Pancreas (tissue), 10 donors: ENCODE results near the gene RAB3IP. TPM values are rescaled to one million over a fixed set of nuclear protein-coding genes. Genes with fewer than 3 reads are reported as not detected.

ENCODE experiments used
- ATAC-seq, 4 donors: fragments of 200-7000 bp; cut with Tn5 transposase; one replicate each; pipeline versions ENCODE4 v1.8.0 to v1.9.1; 2020; ENCODE audit warnings: mild to moderate bottlenecking in 4 of 4, moderate library complexity in 4 of 4
- DNase-seq, 6 donors: peaks; one replicate each; pipeline ENCODE4 v3.0.0-alpha.2; 2020
- FAIRE-seq: peaks from 2 replicates; lab custom pipeline; 2012; peaks lifted over from hg19 to GRCh38; lab: Jason Lieb, UNC
- H3K27ac ChIP-seq, 4 donors: fragments of 200-600 bp; sonication (generic); 1 replicate in 3 of 4; 2 replicates in 1 of 4; pipeline versions ENCODE4 v1.5.0 to v1.8.0; 2020
- H3K27me3 ChIP-seq, 4 donors: fragments of 200-600 bp; one replicate each; pipeline ENCODE4 v1.8.0; 2021
- H3K36me3 ChIP-seq, 3 donors: fragments of 200-600 bp; sonication (generic) in 1 of 3; one replicate each; pipeline versions ENCODE4 v1.5.0 to v1.8.0; 2020 to 2021
- H3K4me1 ChIP-seq, 3 donors: fragments of 200-600 bp; one replicate each; pipeline ENCODE4 v1.8.0; 2021
- H3K4me3 ChIP-seq, 4 donors: fragments of 200-600 bp; sonication (generic) in 2 of 4; one replicate each; pipeline versions ENCODE4 v1.5.0 to v1.8.0; 2020 to 2021
- H3K9me3 ChIP-seq, 4 donors: fragments of 200-600 bp; one replicate each; pipeline ENCODE4 v1.8.0; 2021
- WGBS, 2 donors: extraction: QIAGEN DNeasy Blood & Tissue Kit; methylation state at CpG; one replicate each; pipeline ENCODE4 v1.1.7; 2013; 5-methylcytosine and 5-hydroxymethylcytosine counted together
- intact Hi-C, 3 donors: fragments of 100-400 bp; cut with DNase I; formaldehyde crosslinking; loops; one replicate each; pipeline versions ENCODE4 v1.11.1 to v1.14.2; 2022
- polyA plus RNA-seq, 2 donors: library from polyadenylated mRNA; stranded (reverse); fragments of 200-250 nt; gene quantifications; one replicate each; pipeline ENCODE4 v1.2.3, GENCODE V29; 2013
- total RNA-seq, 6 donors: library from RNA; stranded (reverse); fragmentation: NEBNext Ultra II Directional in 4 of 6; extraction: Animal tissue kit (Norgen Biotek cat#: 25700) in 4 of 6; gene quantifications; one replicate each; pipeline versions ENCODE4 v1.2.1 to v1.2.4, GENCODE V29; 2021 to 2023
- TF ChIP-seq, protein P1 (sequence below), 4 donors: fragments of 200-600 bp; sonication (generic) in 3 of 4; IDR thresholded peaks; one replicate each; pipeline versions ENCODE4 v1.5.0 to v1.8.0; 2021; ENCODE audit warnings: antibody characterized with exemption in 4 of 4
- donor health status: healthy with polysubstance abuse.
- donor health status: DM: no; HTN: no; CAD: no; lungs with moderate emphysema.
- donor health status: DM: no; HTN: no; CAD: no.
- donor health status: control.
- donor health status: control.
- donor health status: Bipolar disorder and iron deficiency.
- donor health status: DM: yes; HTN: yes; CAD: no.
- donor health status: DM: no; HTN: no; CAD: no.
- donor health status: DM: no; HTN: no; CAD: no.
- donor health status: DM: yes; HTN: yes; CAD: no.

The RAB3IP gene
- total and polyA plus RNA-seq, 8 donors = 19.4 to 38.0 (median 28.1) TPM

DNA sequence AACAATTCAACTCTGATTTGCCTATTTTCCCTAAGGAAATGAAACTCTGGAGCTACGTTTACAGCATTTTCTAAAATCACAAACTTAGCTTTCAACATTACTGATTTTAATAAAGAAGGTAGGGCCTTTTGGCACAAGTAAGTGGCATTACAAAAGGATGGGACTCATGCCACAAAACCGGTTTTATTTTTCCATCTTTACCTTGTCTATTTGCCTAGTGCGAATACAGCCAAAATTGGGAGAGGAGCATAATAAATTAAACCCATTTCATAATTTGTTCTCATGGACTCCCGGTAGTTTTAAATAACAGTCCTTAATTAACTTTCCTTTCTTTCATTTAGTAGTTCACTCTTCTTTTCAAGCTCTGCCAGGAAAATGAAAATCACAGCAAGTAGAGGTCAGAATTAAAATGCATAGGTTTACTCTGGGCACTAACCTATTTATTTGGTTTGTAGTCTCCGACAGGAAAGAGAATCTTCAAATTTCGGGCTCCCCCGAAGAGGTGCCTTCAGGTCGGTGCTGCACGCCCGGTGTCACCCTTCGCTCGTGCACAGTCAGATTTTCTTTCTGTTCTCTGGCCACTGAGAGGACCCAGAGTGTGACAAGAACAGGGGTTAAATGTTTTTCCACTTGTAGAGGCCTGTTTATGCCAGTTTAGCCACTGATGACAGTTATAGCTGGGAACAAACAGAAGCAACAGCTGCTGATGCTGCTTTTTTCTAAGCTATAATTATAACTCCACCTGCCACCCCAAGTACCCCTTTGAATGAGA is 39.7 kb upstream of the RAB3IP start, which contains the start of gene BEST3:
TSS of gene BEST3 (minus strand) at position 535 of the 772 bp plus-strand sequence. CDS start 1,505 bp downstream, outside the sequence.
- 72 to 79% methylated on average over 12 of the region's 12 CpGs for WGBS, 2 donors
- H3K4me3 ChIP-seq = no peak within 1 kb of the TSS
- DNase-seq = no peak
- intact Hi-C loops = no loop called here
- peak in 2 of 4 donors; percentile 34 to 45 for ATAC-seq
- H3K27ac ChIP-seq = no peak within 1 kb of the TSS
- no peaks in the 10 kb centered on the region for H3K9me3 ChIP-seq
- no peaks in the 10 kb centered on the region for H3K4me1 ChIP-seq
- H3K36me3 ChIP-seq = no peaks in the 10 kb centered on the region
- H3K27me3 ChIP-seq = no peaks in the 10 kb centered on the region
- FAIRE-seq = no peak
- TF ChIP-seq, protein P1, sequence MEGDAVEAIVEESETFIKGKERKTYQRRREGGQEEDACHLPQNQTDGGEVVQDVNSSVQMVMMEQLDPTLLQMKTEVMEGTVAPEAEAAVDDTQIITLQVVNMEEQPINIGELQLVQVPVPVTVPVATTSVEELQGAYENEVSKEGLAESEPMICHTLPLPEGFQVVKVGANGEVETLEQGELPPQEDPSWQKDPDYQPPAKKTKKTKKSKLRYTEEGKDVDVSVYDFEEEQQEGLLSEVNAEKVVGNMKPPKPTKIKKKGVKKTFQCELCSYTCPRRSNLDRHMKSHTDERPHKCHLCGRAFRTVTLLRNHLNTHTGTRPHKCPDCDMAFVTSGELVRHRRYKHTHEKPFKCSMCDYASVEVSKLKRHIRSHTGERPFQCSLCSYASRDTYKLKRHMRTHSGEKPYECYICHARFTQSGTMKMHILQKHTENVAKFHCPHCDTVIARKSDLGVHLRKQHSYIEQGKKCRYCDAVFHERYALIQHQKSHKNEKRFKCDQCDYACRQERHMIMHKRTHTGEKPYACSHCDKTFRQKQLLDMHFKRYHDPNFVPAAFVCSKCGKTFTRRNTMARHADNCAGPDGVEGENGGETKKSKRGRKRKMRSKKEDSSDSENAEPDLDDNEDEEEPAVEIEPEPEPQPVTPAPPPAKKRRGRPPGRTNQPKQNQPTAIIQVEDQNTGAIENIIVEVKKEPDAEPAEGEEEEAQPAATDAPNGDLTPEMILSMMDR (IDR thresholded peaks at IDR 0.05) = no peak

DNA sequence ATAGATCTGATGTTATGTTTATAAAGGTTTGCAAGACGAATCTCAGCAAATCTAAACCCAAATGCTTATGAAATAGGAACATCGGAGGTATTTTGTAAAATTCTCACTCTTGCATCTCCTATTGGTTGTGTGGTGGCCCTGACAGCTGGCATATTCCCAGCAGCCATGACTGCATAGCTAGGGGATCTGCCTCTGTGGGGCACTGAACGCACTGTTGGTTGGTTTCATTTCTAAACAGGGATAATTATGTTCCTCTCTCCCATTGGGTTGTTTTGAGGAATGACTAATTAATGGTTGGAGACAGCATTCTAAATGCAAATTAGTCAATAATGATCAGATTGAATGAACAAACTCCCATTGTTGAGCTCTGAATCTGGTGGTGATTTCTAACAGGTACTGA is 36.8 kb upstream of the RAB3IP start:
- Histone ChIP-seq H3K4me3 (no peak overlapping the region), H3K4me1 (no peaks in the 10 kb centered on the region), H3K9me3 (no peaks in the 10 kb centered on the region), H3K27ac (no peak overlapping the region), H3K36me3 (no peaks in the 10 kb centered on the region), H3K27me3 (no peaks in the 10 kb centered on the region)
- WGBS, 2 donors = 70 to 72% methylated on average over 3 of the region's 3 CpGs
- TF ChIP-seq, protein P1 (IDR thresholded peaks at IDR 0.05) = no peak
- no peak for FAIRE-seq
- intact Hi-C loops = no loop called here
- DNase-seq = no peak
- ATAC-seq = no peak

DNA sequence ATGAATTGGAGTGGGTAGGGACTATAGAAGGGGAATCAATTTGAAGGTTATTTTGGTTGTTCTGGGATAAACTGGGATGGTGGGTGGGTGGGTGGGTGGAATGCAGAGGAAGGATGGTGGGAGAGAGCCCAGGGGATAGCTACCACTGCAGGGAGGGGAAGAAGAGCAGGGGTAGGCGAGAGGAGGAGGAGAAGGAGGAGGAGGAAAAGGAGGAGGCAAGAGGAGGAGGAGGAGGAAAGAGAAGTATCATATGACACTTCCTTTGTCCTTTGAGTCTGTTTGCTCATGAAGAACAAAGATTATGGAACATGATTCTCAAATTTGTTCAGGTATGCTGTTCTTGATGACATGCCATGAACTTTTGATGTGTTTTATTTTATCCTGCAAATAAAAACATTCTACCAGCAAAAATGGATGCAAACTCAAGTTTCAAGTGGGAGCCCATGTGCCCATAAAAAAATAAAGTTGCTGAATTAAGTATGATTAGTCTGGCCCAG is 35.5 kb upstream of the RAB3IP start:
- FAIRE-seq = no peak
- DNase-seq = no peak

DNA sequence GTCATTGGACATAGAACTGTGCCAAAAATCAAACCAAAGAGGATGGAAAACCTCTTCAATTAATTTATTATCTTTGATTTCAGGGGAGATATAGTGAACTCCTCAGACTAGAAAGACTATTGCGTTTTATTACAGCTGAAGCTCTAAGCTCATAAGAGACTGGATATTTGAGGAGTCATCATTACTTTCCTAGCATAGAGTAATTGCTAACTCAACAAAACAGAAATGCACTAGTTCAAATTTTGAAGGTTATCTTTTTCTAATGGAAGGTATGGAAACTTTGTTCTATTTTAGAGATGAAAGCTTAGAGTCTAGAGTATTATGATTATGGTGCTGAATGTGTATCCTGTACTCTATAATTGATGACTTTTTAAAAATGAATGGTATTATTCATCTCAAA is 34.3 kb upstream of the RAB3IP start:
- Histone ChIP-seq H3K27me3 (no peaks in the 10 kb centered on the region), H3K9me3 (no peaks in the 10 kb centered on the region), H3K4me1 (no peaks in the 10 kb centered on the region), H3K27ac (no peak overlapping the region), H3K4me3 (no peak overlapping the region), H3K36me3 (no peaks in the 10 kb centered on the region)
- TF ChIP-seq, protein P1 (IDR thresholded peaks at IDR 0.05) = no peak
- no peak for FAIRE-seq
- WGBS, 2 donors = 0 to 4% methylated on average over 1 of the region's 1 CpG
- ATAC-seq = no peak
- intact Hi-C loops = no loop called here
- no peak for DNase-seq

More for the DNA sequence above, 35.5 kb upstream of the RAB3IP start:
- no peak for ATAC-seq
- Histone ChIP-seq H3K27ac (no peak overlapping the region), H3K27me3 (no peaks in the 10 kb centered on the region), H3K9me3 (no peaks in the 10 kb centered on the region), H3K4me1 (no peaks in the 10 kb centered on the region), H3K4me3 (no peak overlapping the region), H3K36me3 (no peaks in the 10 kb centered on the region)
- intact Hi-C loops = no loop called here
- TF ChIP-seq, protein P1 (IDR thresholded peaks at IDR 0.05) = no peak
- 67 to 77% methylated on average over 1 of the region's 1 CpG for WGBS, 2 donors

DNA sequence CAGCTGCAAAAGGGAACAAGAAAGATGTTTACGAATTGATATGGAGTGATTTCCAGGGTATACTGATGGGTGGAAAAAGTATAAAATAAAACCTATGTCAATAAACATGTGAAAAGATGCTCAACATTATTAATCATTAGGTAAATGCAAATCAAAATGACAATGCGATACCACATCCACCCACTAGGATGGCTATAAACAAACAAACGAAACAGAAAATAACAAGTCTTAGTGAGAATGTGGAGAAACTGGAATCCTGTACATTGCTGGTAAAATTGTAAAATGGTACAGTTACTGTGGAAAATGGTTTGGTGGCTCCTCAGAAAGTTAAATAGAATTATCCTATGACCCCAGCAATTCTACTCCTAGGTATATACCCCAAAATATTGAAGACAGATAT is 30.0 kb upstream of the RAB3IP start:
- no peak for DNase-seq
- WGBS, 2 donors = 86 to 95% methylated on average over 3 of the region's 3 CpGs
- FAIRE-seq = no peak
- H3K4me3 ChIP-seq = no peak overlapping the region
- H3K27ac ChIP-seq = no peak overlapping the region
- ATAC-seq = no peak
- no peaks in the 10 kb centered on the region for H3K4me1 ChIP-seq
- intact Hi-C loops = no loop called here
- H3K9me3 ChIP-seq = no peaks in the 10 kb centered on the region
- no peaks in the 10 kb centered on the region for H3K27me3 ChIP-seq
- no peaks in the 10 kb centered on the region for H3K36me3 ChIP-seq
- TF ChIP-seq, protein P1 (IDR thresholded peaks at IDR 0.05) = no peak
